Panc1 (cell line): ENCODE results near the gene CDHR4.

ENCODE experiments used
- CTCF ChIP-seq: fragments of 450-650 bp; IDR thresholded peaks from 2 replicates; pipeline ENCODE4 v1.5.1; 2017; ENCODE audit warnings: mild to moderate bottlenecking
- POLR2AphosphoS5 ChIP-seq: IDR thresholded peaks from 2 replicates; pipeline ENCODE4 v1.6.1; 2012; ENCODE audit warnings: mild to moderate bottlenecking, low read depth, low read length, moderate library complexity
- SIN3A ChIP-seq: IDR thresholded peaks from 2 replicates; pipeline ENCODE4 v1.6.1; 2012; ENCODE audit warnings: low read depth, mild to moderate bottlenecking, low read length, moderate library complexity, borderline replicate concordance; ENCODE audit not compliant: insufficient read depth
- TF ChIP-seq, protein P1 (sequence below), 2 experiments: IDR thresholded peaks; 2 replicates each; pipeline ENCODE4 v1.6.1; 2011 to 2012; ENCODE audit warnings: low read depth in 2 of 2, control low read depth in 1 of 2, low read length in 1 of 2, mild to moderate bottlenecking in 1 of 2, moderate library complexity in 1 of 2; ENCODE audit not compliant: insufficient read depth in 1 of 2

GRCh38 chr3:49803465-49804140 lies 3.9 kb upstream of the CDHR4 start:
- TF ChIP-seq CTCF = no peak
- TF ChIP-seq POLR2AphosphoS5 = no peak
- TF ChIP-seq SIN3A = no peak
- TF ChIP-seq, protein P1, sequence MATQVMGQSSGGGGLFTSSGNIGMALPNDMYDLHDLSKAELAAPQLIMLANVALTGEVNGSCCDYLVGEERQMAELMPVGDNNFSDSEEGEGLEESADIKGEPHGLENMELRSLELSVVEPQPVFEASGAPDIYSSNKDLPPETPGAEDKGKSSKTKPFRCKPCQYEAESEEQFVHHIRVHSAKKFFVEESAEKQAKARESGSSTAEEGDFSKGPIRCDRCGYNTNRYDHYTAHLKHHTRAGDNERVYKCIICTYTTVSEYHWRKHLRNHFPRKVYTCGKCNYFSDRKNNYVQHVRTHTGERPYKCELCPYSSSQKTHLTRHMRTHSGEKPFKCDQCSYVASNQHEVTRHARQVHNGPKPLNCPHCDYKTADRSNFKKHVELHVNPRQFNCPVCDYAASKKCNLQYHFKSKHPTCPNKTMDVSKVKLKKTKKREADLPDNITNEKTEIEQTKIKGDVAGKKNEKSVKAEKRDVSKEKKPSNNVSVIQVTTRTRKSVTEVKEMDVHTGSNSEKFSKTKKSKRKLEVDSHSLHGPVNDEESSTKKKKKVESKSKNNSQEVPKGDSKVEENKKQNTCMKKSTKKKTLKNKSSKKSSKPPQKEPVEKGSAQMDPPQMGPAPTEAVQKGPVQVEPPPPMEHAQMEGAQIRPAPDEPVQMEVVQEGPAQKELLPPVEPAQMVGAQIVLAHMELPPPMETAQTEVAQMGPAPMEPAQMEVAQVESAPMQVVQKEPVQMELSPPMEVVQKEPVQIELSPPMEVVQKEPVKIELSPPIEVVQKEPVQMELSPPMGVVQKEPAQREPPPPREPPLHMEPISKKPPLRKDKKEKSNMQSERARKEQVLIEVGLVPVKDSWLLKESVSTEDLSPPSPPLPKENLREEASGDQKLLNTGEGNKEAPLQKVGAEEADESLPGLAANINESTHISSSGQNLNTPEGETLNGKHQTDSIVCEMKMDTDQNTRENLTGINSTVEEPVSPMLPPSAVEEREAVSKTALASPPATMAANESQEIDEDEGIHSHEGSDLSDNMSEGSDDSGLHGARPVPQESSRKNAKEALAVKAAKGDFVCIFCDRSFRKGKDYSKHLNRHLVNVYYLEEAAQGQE (IDR thresholded peaks at IDR 0.05; ENCODE audit: insufficient read depth in 1 of 2, low read depth in 2 of 2, low read length in 1 of 2) = no peak
